H1 (cell line): ENCODE measurements around the gene APP.

Source experiments
- CEBPB ChIP-seq: IDR thresholded peaks from 2 replicates; pipeline ENCODE4 v1.6.1; 2012; ENCODE audit warnings: low read depth, low read length
- SUZ12 ChIP-seq: fragments of 200-600 bp; sonication (generic); IDR thresholded peaks from 2 replicates; pipeline ENCODE4 v1.6.1; 2012; ENCODE audit warnings: mild to moderate bottlenecking, inconsistent platforms, low read length, moderate library complexity, mixed read lengths
- TF ChIP-seq, protein P1 (sequence below), 3 experiments: IDR thresholded peaks; 1 replicate in 2 of 3; 2 replicates in 1 of 3; pipeline versions ENCODE4 v1.5.1 to v1.6.1; 2011; ENCODE audit warnings: low read length in 3 of 3, mild to moderate bottlenecking in 3 of 3, inconsistent platforms in 2 of 3, low read depth in 1 of 3, moderate library complexity in 1 of 3; ENCODE audit not compliant: insufficient read depth in 1 of 3; ENCODE audit errors: control extremely low read depth in 1 of 3

DNA sequence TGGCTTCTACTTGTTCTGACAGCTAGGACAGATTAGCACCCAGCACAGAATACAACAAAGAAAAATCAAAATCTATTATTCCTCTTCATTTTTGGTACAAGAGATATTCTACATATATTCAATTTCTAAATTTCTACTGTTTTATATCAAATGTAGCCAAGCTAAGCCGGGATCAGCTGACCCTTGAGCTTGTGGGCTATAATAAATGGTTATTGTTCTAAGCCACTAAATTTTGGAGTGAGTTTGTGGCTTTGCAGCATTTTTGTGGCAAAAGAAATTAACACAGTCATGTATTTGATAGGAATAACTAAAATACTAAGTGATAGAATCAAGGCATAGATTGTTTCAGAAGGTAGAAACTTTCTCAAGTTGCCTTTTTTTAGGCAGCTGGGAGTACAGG, 50.7 kb downstream of the APP start:
- no peak for TF ChIP-seq CEBPB
- TF ChIP-seq, protein P1, sequence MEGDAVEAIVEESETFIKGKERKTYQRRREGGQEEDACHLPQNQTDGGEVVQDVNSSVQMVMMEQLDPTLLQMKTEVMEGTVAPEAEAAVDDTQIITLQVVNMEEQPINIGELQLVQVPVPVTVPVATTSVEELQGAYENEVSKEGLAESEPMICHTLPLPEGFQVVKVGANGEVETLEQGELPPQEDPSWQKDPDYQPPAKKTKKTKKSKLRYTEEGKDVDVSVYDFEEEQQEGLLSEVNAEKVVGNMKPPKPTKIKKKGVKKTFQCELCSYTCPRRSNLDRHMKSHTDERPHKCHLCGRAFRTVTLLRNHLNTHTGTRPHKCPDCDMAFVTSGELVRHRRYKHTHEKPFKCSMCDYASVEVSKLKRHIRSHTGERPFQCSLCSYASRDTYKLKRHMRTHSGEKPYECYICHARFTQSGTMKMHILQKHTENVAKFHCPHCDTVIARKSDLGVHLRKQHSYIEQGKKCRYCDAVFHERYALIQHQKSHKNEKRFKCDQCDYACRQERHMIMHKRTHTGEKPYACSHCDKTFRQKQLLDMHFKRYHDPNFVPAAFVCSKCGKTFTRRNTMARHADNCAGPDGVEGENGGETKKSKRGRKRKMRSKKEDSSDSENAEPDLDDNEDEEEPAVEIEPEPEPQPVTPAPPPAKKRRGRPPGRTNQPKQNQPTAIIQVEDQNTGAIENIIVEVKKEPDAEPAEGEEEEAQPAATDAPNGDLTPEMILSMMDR (IDR thresholded peaks at IDR 0.05; ENCODE audit: control extremely low read depth in 1 of 3, insufficient read depth in 1 of 3, low read depth in 1 of 3, low read length in 3 of 3): no peak
- TF ChIP-seq SUZ12: no peak
